ENCODE results near the gene CTDSP2. TPM values are rescaled to one million over a fixed set of nuclear protein-coding genes. Genes with fewer than 3 reads are reported as not detected.
"Not testable (repeated sequence)": the region's sequence is repeated elsewhere in the genome, so short reads cannot be mapped to it uniquely, and the experiment has no call there.

The CTDSP2 gene
- polyA plus RNA-seq, 4 donors: 256 to 278 (median 266) TPM

GRCh38 chr12:57853864-57854556 lies 7.5 kb upstream of the CTDSP2 start:
- DNase-seq (ENCODE audit: low read depth in 4 of 4, low spot score in 3 of 4): no peak

- no peak for DNase-seq (ENCODE audit: low read depth in 4 of 4, low spot score in 3 of 4)
Measured at GRCh38 chr12:57852620-57853500, 6.3 kb upstream of the CTDSP2 start.

- no peak for DNase-seq (ENCODE audit: low read depth in 4 of 4, low spot score in 3 of 4)
Measured at GRCh38 chr12:57852200-57852599, 5.7 kb upstream of the CTDSP2 start.

GRCh38 chr12:57851552-57851951 lies 5.0 kb upstream of the CTDSP2 start:
- no peak for DNase-seq (ENCODE audit: low read depth in 4 of 4, low spot score in 3 of 4)

GRCh38 chr12:57850854-57851430 lies 4.4 kb upstream of the CTDSP2 start:
- DNase-seq (ENCODE audit: low read depth in 4 of 4, low spot score in 3 of 4): no peak

- DNase-seq (ENCODE audit: low read depth in 4 of 4, low spot score in 3 of 4): not testable (repeated sequence)
Measured at GRCh38 chr12:57849447-57849846, 2.9 kb upstream of the CTDSP2 start.

GRCh38 chr12:57849035-57849434 lies 2.5 kb upstream of the CTDSP2 start:
- DNase-seq (ENCODE audit: low read depth in 4 of 4, low spot score in 3 of 4): no peak

- DNase-seq (ENCODE audit: low read depth in 4 of 4, low spot score in 3 of 4): no peak
Measured at GRCh38 chr12:57848208-57848607, 1.7 kb upstream of the CTDSP2 start.

- no peak for DNase-seq (ENCODE audit: low read depth in 4 of 4, low spot score in 3 of 4)
Measured at GRCh38 chr12:57846285-57846576, 298 bp downstream of the CTDSP2 start.

GRCh38 chr12:57845478-57846284 lies 848 bp downstream of the CTDSP2 start:
- DNase-seq (ENCODE audit: low read depth in 4 of 4, low spot score in 3 of 4): no peak

- no peak for DNase-seq (ENCODE audit: low read depth in 4 of 4, low spot score in 3 of 4)
Measured at GRCh38 chr12:57844709-57845477, 1.6 kb downstream of the CTDSP2 start.

GRCh38 chr12:57842342-57843294 lies 3.9 kb downstream of the CTDSP2 start:
- DNase-seq (ENCODE audit: low read depth in 4 of 4, low spot score in 3 of 4): no peak

- no peak for DNase-seq (ENCODE audit: low read depth in 4 of 4, low spot score in 3 of 4)
Measured at GRCh38 chr12:57841445-57841844, 5.1 kb downstream of the CTDSP2 start.

- no peak for DNase-seq (ENCODE audit: low read depth in 4 of 4, low spot score in 3 of 4)
Measured at GRCh38 chr12:57840726-57841125, 5.8 kb downstream of the CTDSP2 start.

GRCh38 chr12:57839996-57840395 lies 6.5 kb downstream of the CTDSP2 start:
- no peak for DNase-seq (ENCODE audit: low read depth in 4 of 4, low spot score in 3 of 4)

GRCh38 chr12:57838594-57839302 lies 7.8 kb downstream of the CTDSP2 start:
- DNase-seq (ENCODE audit: low read depth in 4 of 4, low spot score in 3 of 4): no peak

GRCh38 chr12:57837864-57838562 lies 8.5 kb downstream of the CTDSP2 start:
- no peak for DNase-seq (ENCODE audit: low read depth in 4 of 4, low spot score in 3 of 4)

Measured in right renal pelvis (tissue), 4 donors.